Peyer's patch (tissue), 4 donors: ENCODE data around the gene PRKD1. TPM values are rescaled to one million over a fixed set of nuclear protein-coding genes. Genes with fewer than 3 reads are reported as not detected.
"Not testable (repeated sequence)": the region's sequence is repeated elsewhere in the genome, so short reads cannot be mapped to it uniquely, and the experiment has no call there.

Experiments used
- DNase-seq, 3 donors: peaks; one replicate each; pipeline ENCODE4 v3.0.0-alpha.2; 2017 to 2019
- H3K27ac ChIP-seq, 4 donors: fragments of 200-600 bp; sonication (generic); one replicate each; pipeline ENCODE4 v1.5.1; 2016 to 2019
- H3K27me3 ChIP-seq, 2 donors: fragments of 200-600 bp; sonication (generic); one replicate each; pipeline ENCODE4 v1.5.1; 2019
- H3K36me3 ChIP-seq, 3 donors: fragments of 200-600 bp; sonication (generic); one replicate each; pipeline ENCODE4 v1.5.1; 2016 to 2019
- H3K4me1 ChIP-seq, 4 donors: fragments of 200-600 bp; sonication (generic); one replicate each; pipeline ENCODE4 v1.5.1; 2016 to 2019
- H3K4me3 ChIP-seq, 4 donors: fragments of 200-600 bp; sonication (generic); 1 replicate in 3 of 4; 2 replicates in 1 of 4; pipeline ENCODE4 v1.5.1; 2016 to 2019; ENCODE audit warnings: mild to moderate bottlenecking in 1 of 4
- H3K9me3 ChIP-seq, 4 donors: fragments of 200-600 bp; sonication (generic); one replicate each; pipeline ENCODE4 v1.5.1; 2016 to 2019; ENCODE audit warnings: mild to moderate bottlenecking in 1 of 4
- CTCF ChIP-seq, 6 experiments: fragments of 450-650 bp in 4 of 6; fragments of 200-600 bp in 2 of 6; sonication (generic) in 1 of 6; IDR thresholded peaks; one replicate each; pipeline ENCODE4 v1.5.1; 2017 to 2019; ENCODE audit warnings: antibody characterized with exemption in 6 of 6, mild to moderate bottlenecking in 3 of 6, moderate library complexity in 1 of 6
- POLR2A ChIP-seq, 2 donors: fragments of 450-650 bp; IDR thresholded peaks; one replicate each; pipeline ENCODE4 v1.5.1; 2017; ENCODE audit warnings: antibody characterized with exemption in 2 of 2, mild to moderate bottlenecking in 2 of 2, moderate library complexity in 2 of 2
- total RNA-seq, 4 donors: library from RNA; depleted of rRNA; stranded (reverse); fragments of >200 nt; gene quantifications; one replicate each; pipeline ENCODE4 v1.1.0, GENCODE V29; 2016

The PRKD1 gene
- total RNA-seq, 4 donors from 2014 or later = 0.88 to 5.0 (median 3.6) TPM

GRCh38 chr14:29861996-29862395 lies 65.7 kb downstream of the PRKD1 start:
- no peaks in the 10 kb centered on the region for H3K9me3 ChIP-seq
- DNase-seq = no peak
- no peak for TF ChIP-seq CTCF (IDR thresholded peaks at IDR 0.05)
- TF ChIP-seq POLR2A (IDR thresholded peaks at IDR 0.05) = no peak
- H3K27ac ChIP-seq = no peak overlapping the region
- no peaks in the 10 kb centered on the region for H3K4me1 ChIP-seq
- H3K27me3 ChIP-seq = no peaks in the 10 kb centered on the region
- no peaks in the 10 kb centered on the region for H3K36me3 ChIP-seq
- H3K4me3 ChIP-seq = no peak overlapping the region

GRCh38 chr14:29858299-29858698 lies 69.3 kb downstream of the PRKD1 start:
- Histone ChIP-seq H3K36me3 (no peaks in the 10 kb centered on the region), H3K9me3 (no peaks in the 10 kb centered on the region), H3K27ac (no peak overlapping the region), H3K4me1 (no peaks in the 10 kb centered on the region), H3K27me3 (no peaks in the 10 kb centered on the region), H3K4me3 (no peak overlapping the region)
- DNase-seq = peak in 1 of 3 donors; percentile 60
- TF ChIP-seq CTCF (IDR thresholded peaks at IDR 0.05) (no peak), POLR2A (IDR thresholded peaks at IDR 0.05) (no peak)

- no peaks in the 10 kb centered on the region for H3K27me3 ChIP-seq
- H3K4me3 ChIP-seq = no peak overlapping the region
These were observed 70.1 kb downstream of the PRKD1 start for GRCh38 chr14:29857551-29857950.

GRCh38 chr14:29856516-29856915 lies 71.1 kb downstream of the PRKD1 start:
- H3K4me3 ChIP-seq = no peak overlapping the region
- no peak overlapping the region for H3K27ac ChIP-seq
- no peak for DNase-seq
- no peaks in the 10 kb centered on the region for H3K9me3 ChIP-seq
- H3K4me1 ChIP-seq = no peaks in the 10 kb centered on the region
- TF ChIP-seq CTCF (IDR thresholded peaks at IDR 0.05) = no peak
- TF ChIP-seq POLR2A (IDR thresholded peaks at IDR 0.05) = no peak
- no peaks in the 10 kb centered on the region for H3K27me3 ChIP-seq
- H3K36me3 ChIP-seq = no peaks in the 10 kb centered on the region

More at GRCh38 chr14:29857551-29857950, 70.1 kb downstream of the PRKD1 start:
- Histone ChIP-seq H3K9me3 (no peaks in the 10 kb centered on the region), H3K4me1 (no peaks in the 10 kb centered on the region), H3K36me3 (no peaks in the 10 kb centered on the region), H3K27ac (no peak overlapping the region)
- TF ChIP-seq POLR2A (IDR thresholded peaks at IDR 0.05) (no peak), CTCF (IDR thresholded peaks at IDR 0.05) (no peak)
- no peak for DNase-seq

GRCh38 chr14:29853691-29854090 lies 74.0 kb downstream of the PRKD1 start:
- not testable (repeated sequence) for DNase-seq, H3K4me1 ChIP-seq, H3K27ac ChIP-seq, H3K9me3 ChIP-seq, H3K27me3 ChIP-seq, H3K4me3 ChIP-seq, H3K36me3 ChIP-seq

- Histone ChIP-seq H3K27ac (no peak overlapping the region), H3K27me3 (no peaks in the 10 kb centered on the region), H3K36me3 (no peaks in the 10 kb centered on the region), H3K9me3 (no peaks in the 10 kb centered on the region), H3K4me3 (no peak overlapping the region), H3K4me1 (no peaks in the 10 kb centered on the region)
- no peak for DNase-seq
- TF ChIP-seq POLR2A (IDR thresholded peaks at IDR 0.05) = no peak
- no peak for TF ChIP-seq CTCF (IDR thresholded peaks at IDR 0.05)
These were observed 74.4 kb downstream of the PRKD1 start for GRCh38 chr14:29853272-29853671.
